Measurements from ENCODE around the gene ZNF594.
"Not testable (repeated sequence)": the region's sequence is repeated elsewhere in the genome, so short reads cannot be mapped to it uniquely, and the experiment has no call there.

The ZNF594 gene

GRCh38 chr17:5135726-5136579, 55.7 kb downstream of the ZNF594 start:
- DNase-seq = no peak

- DNase-seq = not testable (repeated sequence)
These were observed 56.4 kb downstream of the ZNF594 start for GRCh38 chr17:5135131-5135712.

GRCh38 chr17:5134571-5134970, 57.1 kb downstream of the ZNF594 start:
- not testable (repeated sequence) for DNase-seq

- not testable (repeated sequence) for DNase-seq
These were observed 57.7 kb downstream of the ZNF594 start for GRCh38 chr17:5133961-5134360.

- no peak for DNase-seq
These were observed 58.4 kb downstream of the ZNF594 start for GRCh38 chr17:5133311-5133710.

- DNase-seq = not testable (repeated sequence)
These were observed 59.0 kb downstream of the ZNF594 start for GRCh38 chr17:5132503-5133225.

GRCh38 chr17:5131799-5132502, 59.7 kb downstream of the ZNF594 start:
- DNase-seq = not testable (repeated sequence)

- DNase-seq = no peak
These were observed 60.4 kb downstream of the ZNF594 start for GRCh38 chr17:5131146-5131715.

- DNase-seq = not testable (repeated sequence)
These were observed 61.0 kb downstream of the ZNF594 start for GRCh38 chr17:5130687-5131086.

GRCh38 chr17:5130261-5130660, 61.4 kb downstream of the ZNF594 start:
- not testable (repeated sequence) for DNase-seq

GRCh38 chr17:5129770-5130169, 61.9 kb downstream of the ZNF594 start:
- DNase-seq = not testable (repeated sequence)

All from stimulated activated CD8-positive, alpha-beta memory T cell treated with anti-CD3 and anti-CD28 coated beads, Interleukin-4, amount 100 ng/mL, for 48 hours (primary cell).